ENCODE data around the gene MAP4K4. TPM values are rescaled to one million over a fixed set of nuclear protein-coding genes. Genes with fewer than 3 reads are reported as not detected.
A peak's percentile ranks its signal among the peaks of the same experiment; 100 is the strongest.

The MAP4K4 gene
- total RNA-seq, 1 experiment from 2014 or later: 132 TPM

- Histone ChIP-seq H2AFZ (ENCODE audit: low read length) (no peak overlapping the region), H4K8ac (replicated peaks; ENCODE audit: insufficient read length, low read depth, low read length) (no peak overlapping the region), H4K20me1 (ENCODE audit: control insufficient read depth, insufficient read depth, insufficient read length) (no peaks in the 10 kb centered on the region), H3K4me1 (ENCODE audit: insufficient read depth, low read length) (peaks cover 11% of the 10 kb centered on the region), H3K27ac (ENCODE audit: insufficient read length, low read depth, low read length) (no peak overlapping the region), H3K56ac (ENCODE audit: insufficient read length, low read depth, low read length) (no peak overlapping the region), H3K23ac (ENCODE audit: insufficient read length, low read depth, low read length) (no peak overlapping the region), H3K14ac (ENCODE audit: insufficient read depth, low read length) (no peak overlapping the region), H3K9ac (ENCODE audit: extremely low read depth, insufficient read length, low read length) (no peak overlapping the region), H3K4me2 (ENCODE audit: insufficient read depth, insufficient read length, low read length) (no peak overlapping the region), H3K23me2 (ENCODE audit: insufficient read length, low read depth, low read length, poor library complexity, severe bottlenecking) (no peaks in the 10 kb centered on the region), H2BK12ac (ENCODE audit: insufficient read length, low read depth, low read length) (no peak overlapping the region), H3K18ac (ENCODE audit: insufficient read length, low read depth, low read length) (no peak overlapping the region), H2BK15ac (ENCODE audit: low read depth, low read length) (no peak overlapping the region), H4K91ac (ENCODE audit: insufficient read length, low read depth, low read length) (no peak overlapping the region), H3K79me2 (ENCODE audit: insufficient read depth, low read length) (peaks cover 15% of the 10 kb centered on the region; the same call in 1 of the 2 replicates), H2BK20ac (ENCODE audit: low read depth, low read length, poor library complexity, severe bottlenecking) (no peak overlapping the region), H3K9me3 (ENCODE audit: control insufficient read depth, low read depth, low read length) (no peaks in the 10 kb centered on the region), H2BK120ac (ENCODE audit: low read depth, low read length, poor library complexity, severe bottlenecking) (no peak overlapping the region), H2BK5ac (ENCODE audit: insufficient read length, low read length) (no peak overlapping the region), H3K79me1 (ENCODE audit: insufficient read depth, low read depth, low read length, poor library complexity, severe bottlenecking) (no peaks in the 10 kb centered on the region), H3T11ph (ENCODE audit: low read length) (no peak overlapping the region), H3K27me3 (ENCODE audit: insufficient read depth, low read length) (no peaks in the 10 kb centered on the region), H3K4ac (ENCODE audit: low read depth, low read length) (no peak overlapping the region), H2AK5ac (ENCODE audit: insufficient read length, low read length) (no peak overlapping the region), H4K5ac (ENCODE audit: insufficient read length, low read depth, low read length) (no peak overlapping the region)
- Mint-ChIP-seq H3K36me3 (ENCODE audit: insufficient read depth in 1 of 3, low read depth in 3 of 3) (peaks cover 0 to 7% (median 2%) of the 10 kb centered on the region in 3 experiments; a peak in 3 of 7 replicates), H3K9me3 (no peaks in the 10 kb centered on the region; a peak in 1 of 5 replicates), H3K4me3 (no peak overlapping the region), H3K4me1 (peaks cover 54 to 59% of the 10 kb centered on the region in 2 experiments), H3K27ac (peak overlapping the region in 1 of 3 experiments; percentile 21; a peak in 1 of 7 replicates), H3K27me3 (ENCODE audit: low read depth) (no peaks in the 10 kb centered on the region; the same call in 1 of the 2 replicates)
- no peak for DNase-seq
- TF ChIP-seq, protein P1, sequence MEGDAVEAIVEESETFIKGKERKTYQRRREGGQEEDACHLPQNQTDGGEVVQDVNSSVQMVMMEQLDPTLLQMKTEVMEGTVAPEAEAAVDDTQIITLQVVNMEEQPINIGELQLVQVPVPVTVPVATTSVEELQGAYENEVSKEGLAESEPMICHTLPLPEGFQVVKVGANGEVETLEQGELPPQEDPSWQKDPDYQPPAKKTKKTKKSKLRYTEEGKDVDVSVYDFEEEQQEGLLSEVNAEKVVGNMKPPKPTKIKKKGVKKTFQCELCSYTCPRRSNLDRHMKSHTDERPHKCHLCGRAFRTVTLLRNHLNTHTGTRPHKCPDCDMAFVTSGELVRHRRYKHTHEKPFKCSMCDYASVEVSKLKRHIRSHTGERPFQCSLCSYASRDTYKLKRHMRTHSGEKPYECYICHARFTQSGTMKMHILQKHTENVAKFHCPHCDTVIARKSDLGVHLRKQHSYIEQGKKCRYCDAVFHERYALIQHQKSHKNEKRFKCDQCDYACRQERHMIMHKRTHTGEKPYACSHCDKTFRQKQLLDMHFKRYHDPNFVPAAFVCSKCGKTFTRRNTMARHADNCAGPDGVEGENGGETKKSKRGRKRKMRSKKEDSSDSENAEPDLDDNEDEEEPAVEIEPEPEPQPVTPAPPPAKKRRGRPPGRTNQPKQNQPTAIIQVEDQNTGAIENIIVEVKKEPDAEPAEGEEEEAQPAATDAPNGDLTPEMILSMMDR (conservative IDR thresholded peaks at IDR 0.05): no peak
- no CpG with 5 or more reads among the region's 11 CpGs for WGBS (ENCODE audit: extremely low coverage, insufficient read length, low lambda C conversion rate)
These were observed 113.9 kb downstream of the MAP4K4 start for GRCh38 chr2:101811226-101812015.

Data from H9 (cell line).